SH-SY5Y (cell line): ENCODE results near the gene RAX.

Experiments
- GATA2 ChIP-seq: IDR thresholded peaks from 2 replicates; pipeline ENCODE4 v1.6.1; 2011; ENCODE audit warnings: mild to moderate bottlenecking, low read depth, low read length
- GATA3 ChIP-seq: IDR thresholded peaks from 2 replicates; pipeline ENCODE4 v1.6.1; 2011; ENCODE audit warnings: low read depth, mild to moderate bottlenecking, low read length, moderate library complexity

RAX gene

DNA sequence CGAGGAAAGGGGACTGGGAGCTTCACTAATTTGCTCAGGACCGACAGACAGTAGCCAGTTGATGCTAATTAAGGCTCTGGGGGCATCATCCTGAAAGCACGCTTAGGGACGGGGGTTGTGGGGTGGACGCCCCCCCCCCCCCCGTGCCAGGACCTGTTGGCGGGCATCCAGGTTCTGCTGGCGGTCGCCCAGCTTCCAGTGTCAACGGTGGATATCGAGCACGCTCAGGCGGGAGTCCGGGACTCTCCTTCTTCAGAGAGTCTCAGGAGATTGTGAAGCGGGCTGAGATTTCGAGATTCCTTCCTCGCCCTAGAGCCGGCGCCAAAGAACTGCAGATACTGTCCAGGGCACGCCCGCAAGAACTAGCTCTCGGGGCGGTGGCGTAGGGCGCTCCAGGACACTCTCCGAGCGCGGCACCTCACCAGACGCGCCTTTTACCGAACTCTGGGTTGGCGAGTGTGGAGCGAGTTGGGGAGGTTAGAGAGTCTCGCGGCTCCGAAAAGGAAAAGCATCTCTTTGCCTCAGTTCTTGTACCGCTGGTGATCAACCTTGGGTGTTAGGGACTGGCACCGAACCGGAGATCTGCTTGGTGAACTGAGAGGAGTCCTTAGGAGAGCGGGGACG, 5.6 kb downstream of the RAX start:
- no peak for TF ChIP-seq GATA3
- no peak for TF ChIP-seq GATA2

- TF ChIP-seq GATA2, result no peak
- no peak for TF ChIP-seq GATA3
Measured at GRCh38 chr18:59266886-59267502, 6.3 kb downstream of the RAX start.

DNA sequence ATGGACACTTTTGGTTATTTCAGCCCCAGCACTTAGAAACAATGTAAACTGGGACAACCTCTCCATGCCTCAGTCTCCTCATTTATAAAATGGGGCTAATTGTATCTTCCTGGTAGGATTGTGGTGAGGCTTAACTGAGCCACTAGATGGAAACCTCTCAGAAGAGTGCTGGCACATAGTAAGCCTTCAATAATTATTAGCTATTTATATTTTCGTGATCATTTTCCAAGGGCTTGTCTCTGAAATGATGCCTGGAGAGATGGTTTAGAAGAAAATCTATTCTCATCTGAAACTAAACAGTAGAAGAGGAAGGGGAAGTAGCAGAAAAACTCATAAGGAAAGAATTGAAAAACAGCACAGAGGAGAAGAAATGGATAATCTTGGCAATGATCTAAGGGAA, 6.8 kb downstream of the RAX start:
- TF ChIP-seq GATA2 (no peak), GATA3 (no peak)

- TF ChIP-seq GATA3, result no peak
- TF ChIP-seq GATA2, result no peak
Measured at GRCh38 chr18:59265974-59266369, 7.3 kb downstream of the RAX start.

DNA sequence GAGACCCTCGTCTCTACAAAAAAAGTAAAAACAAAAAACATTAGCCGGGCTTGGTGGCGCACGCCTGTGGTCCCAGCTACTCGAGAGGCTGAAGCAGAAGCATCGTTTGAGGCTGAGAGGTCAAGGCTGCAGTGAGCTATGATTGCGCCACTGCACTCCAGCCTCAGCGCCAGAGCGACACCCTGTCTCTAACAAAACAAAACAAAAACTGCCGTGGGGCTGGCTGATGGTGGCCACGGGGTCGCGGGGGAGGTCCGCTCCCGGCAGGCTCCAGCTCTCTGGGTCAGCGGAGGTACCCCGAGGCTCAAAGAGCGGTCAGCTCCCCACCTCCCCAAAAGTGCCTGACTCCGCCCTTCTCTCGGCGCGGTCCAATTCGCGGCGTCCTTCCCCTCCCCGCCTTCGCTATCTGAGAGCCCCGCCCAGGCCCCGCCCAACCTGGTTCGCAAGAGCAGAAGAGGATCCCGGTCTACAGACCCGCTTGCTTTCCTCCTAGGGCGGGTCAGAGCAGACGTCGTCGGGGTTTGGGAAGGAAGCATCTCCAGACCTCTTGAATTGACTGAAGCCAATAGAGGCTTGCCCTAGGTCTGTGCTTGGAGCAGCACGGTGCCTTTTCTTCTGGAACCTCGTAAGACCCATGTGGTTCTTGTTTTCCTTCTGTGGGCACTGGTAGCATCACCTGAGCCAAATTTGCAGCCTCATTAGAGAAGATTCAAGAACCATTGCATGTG, 7.8 kb downstream of the RAX start:
- no peak for TF ChIP-seq GATA3
- TF ChIP-seq GATA2, result no peak

DNA sequence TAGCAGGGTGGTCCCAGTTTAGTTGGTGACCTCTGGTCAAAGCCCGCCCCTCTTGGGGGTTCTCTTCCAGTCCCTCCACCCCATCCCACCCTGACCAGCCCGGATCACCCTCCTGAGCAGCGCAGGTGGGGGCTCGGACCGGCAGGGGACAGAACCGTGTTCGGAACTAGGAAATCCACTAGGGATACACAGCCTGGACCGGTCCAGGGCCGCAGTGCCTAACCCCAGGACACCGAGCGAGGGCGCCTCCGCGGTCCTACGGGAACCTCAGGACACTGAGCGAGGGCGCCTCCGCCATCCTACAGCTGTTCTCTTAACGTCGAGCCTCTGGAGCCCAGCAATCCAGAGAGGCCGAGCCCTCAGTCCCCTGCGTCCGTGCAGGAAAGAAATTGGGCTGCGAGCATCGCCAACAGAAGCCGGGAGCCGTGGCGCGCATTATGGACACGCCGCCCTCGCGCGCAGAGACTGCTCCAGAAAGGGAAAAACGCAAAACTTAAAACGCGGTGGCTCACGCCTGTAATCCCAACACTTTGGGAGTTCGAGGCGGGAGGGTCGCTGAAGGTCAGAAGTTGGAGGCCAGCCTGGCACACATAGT, 8.5 kb downstream of the RAX start:
- TF ChIP-seq GATA2 (no peak), GATA3 (no peak)

DNA sequence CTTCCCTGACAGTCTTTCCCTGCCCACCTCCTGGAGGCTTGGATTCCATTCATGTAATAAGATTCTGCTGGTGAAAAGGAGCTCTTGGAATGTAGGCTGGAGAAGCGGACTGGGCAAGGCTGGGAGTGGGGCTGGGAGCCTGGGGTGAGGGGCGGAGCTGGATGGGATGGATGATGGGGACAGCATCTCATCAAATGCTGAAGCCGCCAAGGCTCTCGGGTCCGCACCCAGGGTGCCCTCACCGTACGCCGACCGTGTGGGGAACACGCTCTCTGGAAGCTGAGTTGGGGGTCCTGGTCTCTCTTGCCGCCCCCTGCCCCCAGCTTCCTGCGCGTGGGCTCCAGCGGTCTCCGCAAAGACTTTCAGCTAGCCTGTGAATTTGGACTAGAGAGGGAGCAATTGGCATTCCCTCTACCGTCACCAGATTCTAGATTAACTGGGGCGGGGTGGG, 9.1 kb downstream of the RAX start:
- no peak for TF ChIP-seq GATA2
- no peak for TF ChIP-seq GATA3

DNA sequence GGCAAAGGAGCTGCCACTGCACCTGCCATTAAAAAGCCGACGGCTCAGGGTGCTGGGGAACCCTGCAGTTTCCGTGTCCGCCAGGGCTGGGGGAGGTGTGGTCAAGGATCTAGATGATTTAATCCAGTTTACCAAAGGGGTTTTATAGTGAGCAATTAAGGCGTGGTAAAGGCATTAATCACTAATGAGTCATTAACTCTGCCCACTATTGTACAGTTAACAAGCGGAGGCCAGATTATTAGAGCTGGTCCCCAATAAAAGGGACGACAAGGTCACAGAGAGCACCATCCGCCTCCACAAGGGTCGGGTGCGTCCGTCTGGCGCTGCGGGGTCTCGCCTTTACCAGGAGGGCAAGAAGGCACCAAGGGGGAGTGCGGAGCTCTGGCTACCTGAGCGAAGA, 9.6 kb downstream of the RAX start:
- TF ChIP-seq GATA2 (no peak), GATA3 (no peak)

- TF ChIP-seq GATA3, result no peak
Measured at GRCh38 chr18:59249199-59249774, 24.0 kb downstream of the RAX start.

- TF ChIP-seq GATA3, result no peak
- no peak for TF ChIP-seq GATA2
Measured at GRCh38 chr18:59246796-59247195, 26.5 kb downstream of the RAX start.

DNA sequence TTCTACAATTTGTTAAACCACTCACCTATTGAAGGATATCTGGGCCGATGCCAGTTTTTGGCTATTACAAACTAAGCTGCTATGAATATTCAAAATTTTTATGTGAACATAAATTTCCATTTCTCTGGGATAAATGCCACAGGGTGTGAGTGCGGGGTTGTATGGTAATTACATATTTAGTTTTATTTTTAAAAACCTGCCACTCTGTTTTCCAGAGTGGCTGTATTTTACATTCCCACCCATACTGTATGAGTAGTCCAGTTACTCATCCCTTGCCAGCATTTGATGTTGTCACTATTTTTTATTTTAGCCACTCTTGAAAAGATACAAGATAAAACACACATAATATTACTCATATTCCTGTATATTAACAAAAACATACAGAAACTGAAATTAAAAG, 30.3 kb downstream of the RAX start:
- no peak for TF ChIP-seq GATA2
- no peak for TF ChIP-seq GATA3

GRCh38 chr18:59239642-59240041, 33.6 kb downstream of the RAX start:
- TF ChIP-seq GATA2 (no peak), GATA3 (no peak)

DNA sequence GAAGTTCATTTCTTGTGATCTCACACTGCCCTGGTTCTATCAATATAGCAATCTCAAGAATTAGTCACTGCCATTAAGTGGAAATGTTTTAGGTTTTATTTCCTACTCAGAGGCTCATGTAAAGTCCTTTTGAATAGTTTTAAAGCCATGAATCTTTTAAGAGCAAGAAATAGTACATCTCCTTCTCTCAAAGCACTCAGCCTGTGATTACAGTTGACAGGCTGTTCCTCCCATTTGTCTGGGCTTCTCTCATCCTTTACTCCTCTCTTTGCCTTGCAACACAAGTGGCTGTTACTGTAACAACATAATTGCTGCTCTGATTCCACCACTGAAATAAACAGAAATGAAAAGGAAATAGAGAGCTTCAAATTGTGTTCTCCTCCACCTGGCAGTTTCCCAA, 34.9 kb downstream of the RAX start:
- TF ChIP-seq GATA2, result no peak
- no peak for TF ChIP-seq GATA3

GRCh38 chr18:59233017-59233410, 40.2 kb downstream of the RAX start:
- TF ChIP-seq GATA3 (no peak), GATA2 (no peak)

GRCh38 chr18:59232309-59233016, 40.8 kb downstream of the RAX start:
- TF ChIP-seq GATA2 (no peak), GATA3 (no peak)
